HL-60/S4 treated with retinoic acid at 250 ng/mL for 4 days and 3 days (cell line): ENCODE data around the gene PDE6C.

ENCODE experiments used
- in situ Hi-C: fragments of 300-500 bp; cut with MboI; formaldehyde crosslinking; loops from 2 replicates; pipeline ENCODE4 v1.7.0; 2022; ENCODE audit warnings: low sequenced_read_pairs

PDE6C gene

DNA sequence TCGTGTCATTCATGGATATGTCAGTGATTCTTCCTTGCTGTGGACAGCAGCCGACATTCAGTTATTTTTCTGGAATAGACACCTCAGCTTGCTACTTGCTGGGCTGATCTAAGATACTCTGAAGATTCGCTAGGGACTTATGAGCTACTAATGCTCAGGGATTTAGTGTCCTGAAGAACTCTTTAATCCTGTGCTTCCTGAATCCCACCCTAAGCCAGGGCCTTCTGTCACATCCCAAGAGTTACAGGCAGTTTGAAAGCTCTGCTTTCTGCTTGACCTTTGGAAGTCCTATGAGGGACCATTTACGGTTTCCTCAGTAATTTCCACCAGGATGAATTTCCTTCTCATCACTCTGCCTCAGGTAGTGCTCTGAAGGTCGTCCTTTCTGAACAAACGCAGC lies at the start of gene PDE6C:
Gene PDE6C (plus strand): TSS at position 227 of the 400 bp plus-strand sequence. CDS start 189 bp downstream, outside the sequence.
- in situ Hi-C loops: no loop called here

DNA sequence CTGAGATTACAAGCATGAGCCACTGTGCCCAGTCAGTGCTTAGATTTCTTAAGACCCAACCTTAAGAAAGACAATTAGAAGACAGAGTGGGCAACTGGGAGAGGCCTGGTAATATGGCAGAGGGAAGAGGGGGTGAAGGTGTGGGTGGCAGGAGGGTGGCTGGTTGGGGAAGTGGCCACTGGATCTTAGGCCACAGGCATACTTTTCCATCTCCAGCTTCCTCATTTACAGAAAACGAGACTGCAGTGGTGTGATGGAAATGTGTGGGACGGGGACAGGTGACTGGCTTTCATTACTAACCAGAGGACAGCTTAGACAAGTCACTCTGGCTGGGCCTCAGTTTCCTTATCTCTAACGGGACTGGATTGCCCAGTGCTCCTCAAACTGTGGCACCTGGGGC lies 46.9 kb upstream of the PDE6C start:
- in situ Hi-C loops: no loop called here

DNA sequence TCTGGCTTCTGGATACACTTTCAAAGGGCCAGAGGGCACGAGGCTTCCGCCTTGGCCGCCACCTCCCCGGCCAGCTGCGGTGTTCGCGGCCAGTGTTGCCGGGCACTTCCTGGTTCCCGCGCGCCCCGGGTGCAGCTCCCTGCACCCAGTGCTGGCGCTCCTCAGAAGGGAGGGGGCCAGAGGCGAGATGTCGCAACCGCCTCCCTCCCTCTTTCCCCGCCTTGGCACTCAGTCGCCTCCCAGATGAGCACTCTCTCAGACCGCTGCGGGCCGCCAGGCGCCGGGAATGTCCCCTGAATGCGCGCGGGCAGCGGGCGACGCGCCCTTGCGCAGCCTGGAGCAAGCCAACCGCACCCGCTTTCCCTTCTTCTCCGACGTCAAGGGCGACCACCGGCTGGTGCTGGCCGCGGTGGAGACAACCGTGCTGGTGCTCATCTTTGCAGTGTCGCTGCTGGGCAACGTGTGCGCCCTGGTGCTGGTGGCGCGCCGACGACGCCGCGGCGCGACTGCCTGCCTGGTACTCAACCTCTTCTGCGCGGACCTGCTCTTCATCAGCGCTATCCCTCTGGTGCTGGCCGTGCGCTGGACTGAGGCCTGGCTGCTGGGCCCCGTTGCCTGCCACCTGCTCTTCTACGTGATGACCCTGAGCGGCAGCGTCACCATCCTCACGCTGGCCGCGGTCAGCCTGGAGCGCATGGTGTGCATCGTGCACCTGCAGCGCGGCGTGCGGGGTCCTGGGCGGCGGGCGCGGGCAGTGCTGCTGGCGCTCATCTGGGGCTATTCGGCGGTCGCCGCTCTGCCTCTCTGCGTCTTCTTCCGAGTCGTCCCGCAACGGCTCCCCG lies 45.7 kb upstream of the PDE6C start, which contains the start of gene FFAR4:
Gene FFAR4 (plus strand): TSS at position 231 of the 842 bp plus-strand sequence. CDS start 56 bp downstream, at position 287.
- in situ Hi-C loops: no loop called here

DNA sequence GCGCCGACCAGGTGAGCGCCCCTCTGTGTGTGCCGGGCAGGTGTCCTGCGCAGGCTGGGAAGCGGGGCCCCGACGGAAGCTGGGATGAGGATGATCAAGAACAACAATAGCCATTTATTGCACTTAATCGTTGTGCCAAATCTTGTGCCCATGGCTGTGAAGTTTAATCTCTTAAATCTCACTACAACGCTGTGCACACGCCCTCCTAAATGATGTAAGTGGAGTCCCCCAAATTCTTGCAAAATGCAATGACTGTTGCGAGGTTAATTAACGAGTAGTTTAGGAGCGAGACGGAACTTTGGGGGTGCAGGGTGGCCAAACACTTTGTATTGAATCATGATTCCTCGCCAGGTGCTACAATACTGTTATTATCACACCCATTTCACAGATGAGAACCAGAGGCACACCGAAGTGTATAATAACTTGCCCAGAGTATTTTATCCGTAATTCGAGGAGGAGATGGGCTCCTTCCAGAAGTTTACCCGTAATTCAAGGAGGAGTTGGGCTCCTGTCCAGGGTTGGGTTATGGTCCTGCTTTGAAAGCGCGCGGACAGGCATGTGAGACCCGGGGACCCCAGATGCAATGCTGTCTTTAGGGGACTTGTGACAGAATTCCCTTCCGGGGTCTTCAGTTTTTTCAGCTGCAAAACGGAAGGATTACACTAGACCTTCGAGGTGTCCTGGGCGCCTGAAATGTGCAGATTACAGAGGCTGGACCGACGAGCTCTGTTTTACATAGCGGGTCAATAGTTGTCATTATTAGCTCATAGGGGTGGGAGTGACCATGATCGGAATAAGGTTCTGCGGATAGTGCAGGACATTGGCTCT lies 44.8 kb upstream of the PDE6C start:
- in situ Hi-C loops: no loop called here

DNA sequence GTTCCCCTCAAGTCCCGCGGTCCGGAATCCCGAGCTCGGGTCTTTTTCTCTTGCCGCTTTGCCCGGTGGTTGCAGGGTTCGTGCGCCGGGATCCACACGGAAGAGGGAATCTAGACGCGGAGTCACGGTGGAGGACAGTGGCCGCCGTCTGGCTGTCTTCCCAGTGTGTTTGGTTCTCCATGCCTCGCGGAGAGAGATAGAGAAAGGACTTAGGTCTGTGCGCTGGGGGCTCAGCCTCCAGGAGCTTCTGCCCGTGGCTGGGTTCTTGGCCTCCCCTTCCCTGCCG lies 44.3 kb upstream of the PDE6C start:
- in situ Hi-C loops: no loop called here

DNA sequence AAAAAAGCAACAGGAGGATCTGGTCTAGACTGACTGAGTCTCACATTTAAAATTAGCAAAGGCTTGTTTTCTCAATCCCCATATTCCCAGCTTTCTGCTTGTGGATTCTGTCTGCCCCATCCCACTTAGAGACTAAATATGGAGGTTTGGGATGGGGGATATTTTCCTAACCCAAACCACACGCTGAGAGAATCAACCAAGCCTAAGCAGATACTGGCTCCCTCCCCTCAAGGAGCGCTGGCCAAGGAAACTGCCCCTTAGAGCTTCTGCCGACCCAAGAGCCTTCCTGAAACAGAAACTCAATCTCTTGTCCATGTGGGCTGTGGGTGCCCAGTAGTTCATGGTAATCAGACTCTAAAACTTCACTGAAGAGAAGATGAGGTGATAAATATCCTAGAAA lies 42.0 kb upstream of the PDE6C start:
- in situ Hi-C loops: no loop called here

DNA sequence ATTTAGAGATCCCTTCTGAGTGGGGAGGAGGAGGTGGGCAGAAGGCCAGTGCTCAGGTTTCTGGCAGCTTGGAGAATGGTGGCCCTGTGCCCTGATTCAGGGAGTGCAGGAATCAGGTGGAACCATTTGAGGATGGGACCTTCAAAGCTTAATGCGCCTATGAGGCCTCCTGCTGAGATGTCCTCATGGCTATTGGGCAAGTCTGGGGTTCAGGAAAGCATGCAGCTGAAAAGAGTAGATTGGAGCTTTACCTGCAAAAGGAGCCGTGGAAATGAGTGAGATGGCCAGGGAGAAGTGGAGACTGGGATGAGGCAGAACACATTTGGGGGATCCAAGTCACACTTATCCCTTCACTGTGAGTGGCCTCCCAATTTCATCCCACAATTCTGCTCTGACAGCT lies 39.7 kb upstream of the PDE6C start:
- in situ Hi-C loops: no loop called here

DNA sequence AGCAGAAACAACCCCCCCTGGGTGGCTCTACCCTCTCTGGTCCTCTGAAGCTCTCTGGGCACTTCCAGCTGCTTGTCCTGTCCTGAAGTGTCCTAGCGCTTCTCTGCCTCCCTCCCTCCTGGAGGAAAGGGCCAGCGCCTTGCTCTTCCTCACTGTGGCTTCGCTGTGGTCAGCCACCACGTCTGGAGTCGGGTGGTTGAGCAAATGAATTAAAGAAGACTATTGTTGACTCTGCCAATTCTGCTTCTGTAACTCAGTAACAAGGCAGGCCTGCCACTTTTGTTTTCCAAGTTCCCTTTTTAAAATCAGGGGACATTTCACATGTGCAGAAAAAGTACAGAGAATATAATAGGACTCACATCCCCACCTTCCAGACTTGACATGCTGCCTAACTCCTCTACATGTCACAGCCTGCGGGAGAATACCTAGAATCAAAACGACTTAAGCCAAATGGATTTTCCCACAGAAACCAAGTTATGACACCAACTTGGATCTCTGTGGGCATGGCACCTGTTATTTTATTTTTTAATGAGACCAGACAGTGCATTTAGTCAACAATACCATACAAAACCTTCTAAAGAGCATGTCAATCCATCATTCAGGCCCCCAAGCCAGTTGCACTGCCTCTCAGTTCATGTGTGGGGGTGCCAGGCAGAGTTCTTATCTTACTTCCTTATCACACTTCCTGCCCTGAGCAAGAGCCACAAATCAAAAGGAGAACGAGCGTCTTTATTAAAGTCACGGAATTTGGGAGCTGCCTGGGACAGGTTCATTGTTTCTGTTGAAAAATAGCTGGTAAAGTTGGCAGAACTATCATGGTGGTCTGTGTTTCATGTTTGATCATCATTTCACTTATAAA lies 39.1 kb upstream of the PDE6C start:
- in situ Hi-C loops: no loop called here

DNA sequence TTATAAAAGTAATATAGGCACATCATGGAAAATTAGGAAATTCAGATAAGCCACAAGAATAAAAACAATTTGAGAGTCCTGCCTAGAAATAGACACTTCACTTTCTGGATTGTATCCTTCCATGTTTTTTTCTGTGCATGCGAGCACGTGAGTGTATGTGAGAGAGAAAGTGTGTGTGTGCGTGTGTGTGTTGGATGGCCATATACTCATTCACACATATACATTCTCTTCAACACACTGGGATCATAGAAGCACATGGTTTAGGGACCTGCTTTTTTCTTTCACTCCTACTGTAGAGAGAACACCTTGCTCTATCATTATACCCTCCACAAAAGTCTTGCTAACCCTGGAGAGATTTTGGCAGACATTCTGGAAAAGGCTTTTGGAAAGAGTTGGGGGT lies 38.4 kb upstream of the PDE6C start:
- in situ Hi-C loops: no loop called here

DNA sequence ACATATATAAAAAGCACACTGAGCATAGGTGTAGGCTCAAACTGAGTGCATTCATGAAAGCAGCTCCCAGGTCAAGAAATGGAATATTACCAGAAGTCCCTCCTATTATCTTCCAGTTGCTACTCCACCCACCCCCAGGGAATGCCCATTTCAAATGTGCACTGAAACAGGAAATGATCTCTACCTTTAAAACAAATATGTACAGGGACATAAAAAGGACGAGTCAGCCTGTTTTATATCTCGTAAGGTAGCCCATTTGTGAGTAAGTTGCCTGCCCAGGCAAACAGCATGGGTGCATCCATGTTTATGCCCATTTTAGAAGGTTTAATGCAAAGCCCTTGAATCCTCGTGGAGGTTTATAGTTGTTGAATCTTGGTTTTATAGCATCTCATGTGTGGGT lies 35.4 kb upstream of the PDE6C start:
- in situ Hi-C loops: no loop called here

DNA sequence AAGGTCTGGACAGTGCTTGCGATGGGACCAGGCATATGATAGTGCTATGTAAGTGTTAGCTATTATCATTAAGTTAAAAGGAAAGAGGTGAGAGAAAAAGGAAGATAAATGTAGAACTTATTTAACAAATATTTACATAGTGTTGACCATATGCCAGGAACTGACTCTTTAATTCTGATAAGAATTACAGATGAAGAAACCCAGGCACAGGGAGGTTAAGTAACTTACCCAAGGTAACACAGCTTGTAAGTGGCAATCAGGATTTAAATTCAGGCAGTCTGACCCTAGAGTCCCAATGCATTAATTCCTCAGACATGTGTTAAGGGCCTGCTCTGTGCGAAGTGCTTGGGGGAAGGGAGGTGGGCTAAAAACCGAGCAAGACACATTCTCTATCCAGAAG lies 34.8 kb upstream of the PDE6C start:
- in situ Hi-C loops: no loop called here

DNA sequence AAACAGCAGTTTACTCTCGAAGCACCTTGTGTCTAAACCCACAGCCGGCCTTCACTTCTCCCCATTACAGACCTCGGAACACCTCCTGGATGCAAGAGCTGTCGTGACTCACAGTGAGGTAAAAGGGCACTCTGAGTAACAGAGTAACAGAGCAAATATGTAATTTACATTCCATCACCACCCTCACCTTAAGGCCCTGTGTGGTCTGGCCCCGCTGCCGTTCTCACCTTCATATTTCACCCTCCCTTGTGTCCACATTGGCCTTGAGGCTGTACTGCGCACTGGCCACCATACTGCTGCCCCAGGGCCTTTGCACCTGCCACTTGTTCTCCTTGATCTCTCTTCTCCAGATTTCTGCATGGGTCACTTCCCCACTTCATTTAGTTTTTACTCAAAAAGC lies 33.2 kb upstream of the PDE6C start:
- in situ Hi-C loops: no loop called here

DNA sequence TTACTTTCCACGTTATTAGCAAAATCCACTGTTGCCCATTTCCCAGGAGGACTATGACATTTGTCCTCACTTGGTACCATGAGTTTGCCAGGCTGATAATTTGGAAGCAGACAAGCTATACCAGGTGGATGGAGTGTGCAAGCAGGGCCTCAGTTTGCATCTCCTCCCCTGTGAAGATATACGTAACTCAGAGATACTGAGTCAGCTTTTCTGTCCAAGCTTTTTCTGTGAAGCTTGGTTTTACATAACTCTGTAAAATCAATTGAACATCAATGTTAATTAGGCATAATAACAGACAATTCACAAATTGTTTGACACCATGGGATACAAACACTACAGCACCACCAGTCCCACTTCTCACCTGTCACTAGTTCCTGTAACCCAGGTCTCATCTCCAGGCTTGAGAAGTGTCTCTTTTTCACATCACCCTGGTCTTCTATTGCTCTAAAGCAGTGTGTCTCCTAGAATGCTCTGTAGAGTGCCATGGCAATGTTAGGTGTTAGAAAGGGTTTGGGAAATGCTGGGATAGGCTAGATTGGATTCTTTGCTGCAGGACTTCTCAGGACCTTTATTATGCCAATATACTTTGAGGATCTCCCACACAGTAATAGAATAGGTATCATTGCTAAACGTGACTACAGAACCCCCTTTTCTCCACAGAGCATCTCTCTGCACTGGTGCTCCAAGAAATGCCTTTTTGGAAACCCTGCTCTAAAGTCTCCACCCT lies 32.2 kb upstream of the PDE6C start:
- in situ Hi-C loops: no loop called here

DNA sequence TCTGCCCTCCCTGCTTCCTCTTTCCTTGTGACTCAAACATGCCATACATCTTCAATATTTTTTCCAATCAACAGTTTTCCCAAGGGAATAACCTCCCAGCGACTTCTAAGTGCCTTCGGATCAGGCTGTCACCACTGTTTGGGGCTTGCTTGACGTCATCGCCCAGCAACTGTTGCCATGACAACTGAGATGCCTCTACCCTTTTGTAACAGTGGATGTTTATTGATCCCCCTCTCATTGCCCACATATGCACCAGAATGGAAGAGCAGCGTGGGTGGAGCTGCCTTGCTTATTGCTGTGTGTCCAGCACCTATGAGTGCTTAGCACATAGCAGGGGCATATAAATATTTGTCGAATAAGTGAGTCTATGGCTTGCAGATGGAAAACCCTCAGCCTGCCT lies 31.5 kb upstream of the PDE6C start:
- in situ Hi-C loops: no loop called here

DNA sequence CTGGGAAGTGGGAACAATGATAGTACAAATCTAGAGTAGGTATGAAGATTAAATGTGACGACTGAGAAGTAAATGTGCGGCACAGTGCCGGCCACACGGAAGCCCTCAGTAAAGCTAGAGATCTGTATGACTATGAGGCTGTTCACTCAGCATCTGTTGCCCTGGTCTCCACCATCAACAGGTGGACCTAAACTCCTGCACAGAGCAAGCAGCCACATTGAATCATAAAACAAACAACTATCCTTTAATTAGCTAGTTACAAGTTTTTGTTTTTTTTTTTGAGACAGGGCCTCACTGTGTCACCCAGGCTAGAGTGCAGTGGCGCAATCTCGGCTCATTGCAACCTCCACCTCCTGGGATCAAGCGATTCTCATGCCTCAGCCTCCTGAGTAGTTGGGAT lies 27.9 kb upstream of the PDE6C start:
- in situ Hi-C loops: no loop called here

DNA sequence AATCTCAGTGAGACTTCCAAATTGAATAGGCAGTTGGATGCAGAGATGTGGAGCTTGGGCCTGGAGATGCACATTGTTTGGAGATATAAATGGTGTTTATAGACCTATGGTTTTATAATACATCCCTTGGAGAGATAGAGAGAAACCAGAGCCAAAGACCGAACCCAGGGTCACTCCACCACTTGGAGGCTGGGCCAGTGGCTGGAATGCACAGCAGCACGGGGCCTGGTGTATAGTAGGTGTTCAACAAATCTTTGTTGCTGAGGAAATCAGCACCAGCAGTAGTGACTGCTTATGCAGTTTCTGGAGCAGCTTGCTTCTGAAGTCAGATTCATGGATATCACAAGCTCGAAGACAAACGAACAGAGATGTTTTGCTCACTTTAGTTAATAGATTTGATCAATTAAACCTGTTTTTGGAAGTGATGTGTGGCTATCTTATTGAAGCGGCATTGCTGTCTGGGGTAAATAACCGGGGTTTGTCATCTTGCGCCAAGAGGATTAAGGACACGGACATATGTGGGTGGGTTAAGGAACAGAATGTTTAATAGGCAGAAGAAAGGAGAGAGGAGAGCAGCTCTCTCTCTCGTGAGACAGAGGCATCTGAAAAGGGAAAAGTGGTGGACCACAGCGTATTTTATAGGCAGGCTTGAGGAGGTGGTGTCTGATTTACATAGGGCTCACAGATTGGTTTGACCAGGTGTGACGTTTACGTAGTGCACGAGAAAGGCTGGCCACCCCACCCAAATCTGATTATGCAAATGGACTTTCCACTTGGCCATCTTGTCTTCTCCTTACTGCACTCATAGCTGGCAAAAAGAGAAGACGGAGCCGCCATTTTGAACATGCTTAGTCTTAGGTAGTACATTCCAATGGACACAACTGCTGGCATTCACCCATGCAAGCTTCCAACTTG lies 22.4 kb upstream of the PDE6C start:
- in situ Hi-C loops: no loop called here

DNA sequence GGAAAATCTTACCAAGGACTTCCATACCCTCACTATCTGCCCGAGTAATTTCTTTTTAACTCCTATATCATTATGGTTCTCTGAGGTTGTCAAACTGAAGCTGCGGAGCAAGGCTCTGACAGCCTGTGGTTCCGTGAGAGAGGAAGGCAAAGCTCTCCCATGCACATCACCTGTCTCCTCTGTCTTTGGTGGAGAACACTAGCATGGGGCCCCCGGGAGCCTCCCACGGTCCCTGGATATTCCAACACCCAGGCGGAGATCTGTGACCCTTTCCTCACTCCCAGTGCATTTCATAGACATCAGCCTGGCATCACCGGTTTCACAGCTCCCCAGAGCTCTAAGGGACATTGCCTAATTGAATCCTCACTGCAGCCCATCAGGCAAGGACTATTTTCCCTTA lies 21.7 kb upstream of the PDE6C start:
- in situ Hi-C loops: no loop called here

DNA sequence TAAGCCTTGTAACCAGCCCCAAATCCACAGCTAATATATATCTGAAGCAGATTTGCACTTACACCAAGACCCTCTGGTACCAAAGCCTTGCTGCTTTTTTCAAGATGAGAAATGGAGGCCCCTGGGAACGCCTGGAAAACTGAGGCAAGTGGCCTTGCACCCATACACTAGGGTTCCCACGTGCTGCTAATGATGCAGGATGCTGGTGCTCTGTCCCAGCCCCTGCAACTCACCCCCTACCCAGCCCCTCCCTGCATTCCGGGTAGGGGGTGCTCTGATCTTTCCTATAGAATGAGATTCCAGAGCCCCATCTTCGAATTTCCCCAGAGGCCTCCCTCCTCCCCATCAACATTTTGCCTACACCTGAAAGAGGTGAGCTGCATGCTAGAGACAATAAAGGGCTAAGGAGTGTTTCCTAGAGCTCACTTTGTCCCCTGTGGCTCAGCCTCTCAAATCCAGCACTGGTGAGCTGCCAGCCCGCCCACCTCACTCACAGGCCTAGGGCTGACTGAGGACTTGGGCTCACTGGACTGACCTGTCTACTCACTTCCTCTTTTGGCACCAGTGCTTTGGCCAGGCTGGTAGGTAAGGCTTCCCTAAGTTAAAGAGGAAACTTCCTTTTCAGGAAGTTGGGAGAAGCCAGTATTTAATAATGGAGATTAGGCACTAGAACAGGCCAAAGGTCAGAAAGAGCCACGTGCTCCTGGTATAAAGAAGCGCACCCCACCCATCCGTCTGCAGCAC lies 21.1 kb upstream of the PDE6C start:
- in situ Hi-C loops: no loop called here

DNA sequence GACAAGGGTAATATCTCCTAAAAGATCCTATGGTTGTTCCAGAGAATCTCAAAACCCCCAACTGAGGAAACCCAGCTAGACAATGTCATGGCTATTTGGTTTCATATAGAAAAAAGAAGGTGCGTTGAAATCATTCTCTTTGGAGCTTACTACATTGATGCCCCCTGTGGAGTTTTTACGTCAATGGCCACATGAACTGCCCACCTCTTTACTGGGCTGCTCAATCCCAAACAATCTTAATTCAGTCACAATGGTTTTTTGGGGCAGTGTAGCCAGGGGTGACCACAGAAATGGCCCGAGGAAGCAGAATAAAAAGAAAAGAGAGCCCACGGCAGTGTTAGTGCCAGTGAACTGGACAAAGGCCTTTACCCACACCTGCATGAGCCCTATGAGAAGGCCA lies 19.1 kb upstream of the PDE6C start:
- in situ Hi-C loops: no loop called here
